Colon (tissue), 2 donors: Measurements from ENCODE around the gene SLC51B.
"Not testable (repeated sequence)": the region's sequence is repeated elsewhere in the genome, so short reads cannot be mapped to it uniquely, and the experiment has no call there.

Experiments used
- FAIRE-seq: peaks from 2 replicates; lab custom pipeline; 2012; peaks lifted over from hg19 to GRCh38; lab: Jason Lieb, UNC
- donor health status: control.
- donor health status: control.

The SLC51B gene

GRCh38 chr15:65044724-65045481, at the start of gene SLC51B:
TSS of gene SLC51B (plus strand) at chr15:65045387. CDS start at chr15:65050005, 4,618 bp downstream.
- no peak for FAIRE-seq

DNA sequence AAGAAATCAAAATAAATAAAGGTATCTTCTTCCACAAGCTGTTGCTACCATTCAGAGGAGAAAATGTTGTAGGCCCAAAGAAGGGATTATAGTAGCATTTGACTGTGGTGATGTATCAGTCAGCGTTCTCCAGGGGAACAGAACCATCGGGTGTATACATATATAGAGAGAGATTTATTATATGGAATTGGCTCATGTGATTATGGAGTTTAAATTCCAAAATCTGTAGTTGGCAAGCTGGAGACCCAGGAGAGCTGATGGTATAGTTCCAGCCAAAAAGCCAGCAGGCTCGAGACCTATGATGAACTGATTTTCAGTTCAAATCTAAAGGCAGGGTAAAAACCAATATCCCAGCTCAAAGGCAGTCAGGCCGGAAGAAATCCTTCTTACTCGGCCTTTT, 48.1 kb upstream of the SLC51B start:
- FAIRE-seq: no peak

DNA sequence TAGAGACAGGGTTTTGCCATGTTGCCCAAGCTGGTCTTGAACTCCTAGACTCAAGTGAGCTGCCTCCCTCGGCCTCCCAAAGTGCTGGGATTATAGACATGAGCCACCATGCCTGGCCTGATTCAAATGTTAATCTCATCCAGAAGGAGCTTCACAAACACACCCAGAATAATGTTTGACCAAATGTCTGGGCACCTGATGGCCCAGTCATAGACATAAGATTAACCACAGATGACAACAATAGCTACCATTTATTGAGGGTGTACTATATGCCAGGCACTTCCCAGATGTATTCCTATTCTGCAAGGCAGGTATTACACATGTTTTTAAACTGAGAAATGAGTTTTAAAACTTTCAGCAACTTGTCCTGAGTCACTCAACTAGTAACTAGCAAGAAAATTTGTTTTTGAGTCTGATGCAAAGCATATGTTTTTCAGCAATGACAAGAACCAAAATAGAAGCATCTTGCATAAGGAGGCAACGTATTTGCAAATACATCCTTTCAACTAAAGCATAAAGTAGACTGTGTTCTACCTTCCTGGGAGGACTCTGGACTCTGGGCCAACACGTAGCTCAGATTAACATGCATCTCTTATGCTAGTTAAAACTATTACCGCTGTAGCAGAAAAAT, 47.3 kb upstream of the SLC51B start:
- no peak for FAIRE-seq

DNA sequence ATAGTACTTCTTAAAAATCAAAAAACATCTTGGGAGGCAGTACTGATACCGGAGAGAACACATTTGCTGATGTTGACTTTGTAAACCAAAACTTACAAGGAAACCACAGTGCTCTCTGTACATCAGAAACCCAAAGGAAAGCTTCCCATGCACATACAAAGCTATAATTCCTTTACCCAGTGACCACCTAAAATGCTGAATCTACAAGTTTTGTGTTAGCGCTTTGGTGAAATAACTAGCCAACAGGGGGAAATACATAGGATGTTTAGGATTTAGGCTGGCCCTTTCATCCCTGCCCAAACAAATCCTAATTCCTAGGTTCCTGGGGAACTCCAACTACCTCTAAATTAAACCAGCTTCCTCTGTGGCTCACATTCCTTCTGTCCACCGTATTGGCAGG, 40.2 kb upstream of the SLC51B start:
- FAIRE-seq: no peak

DNA sequence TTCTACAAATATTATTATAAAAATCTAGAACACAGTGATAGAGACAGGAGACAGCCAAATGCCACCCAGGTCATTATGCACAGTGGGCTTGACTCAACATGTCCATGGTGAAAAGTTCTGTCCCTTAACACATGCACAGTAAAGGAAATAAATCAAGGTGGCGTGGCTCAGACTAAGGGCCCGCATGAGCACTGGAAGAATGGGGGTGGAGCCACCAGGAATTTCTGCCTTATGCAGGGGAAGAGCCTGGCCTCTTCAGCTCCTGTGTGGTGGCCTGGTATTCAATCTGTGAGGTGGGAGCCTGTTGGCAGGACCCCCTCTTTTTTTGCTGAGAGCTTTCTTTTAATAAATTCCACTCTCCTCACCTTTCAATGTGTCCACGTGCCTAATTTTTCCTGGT, 38.3 kb upstream of the SLC51B start:
- FAIRE-seq: no peak

- no peak for FAIRE-seq
These were observed 36.2 kb upstream of the SLC51B start for GRCh38 chr15:65008983-65009382.

DNA sequence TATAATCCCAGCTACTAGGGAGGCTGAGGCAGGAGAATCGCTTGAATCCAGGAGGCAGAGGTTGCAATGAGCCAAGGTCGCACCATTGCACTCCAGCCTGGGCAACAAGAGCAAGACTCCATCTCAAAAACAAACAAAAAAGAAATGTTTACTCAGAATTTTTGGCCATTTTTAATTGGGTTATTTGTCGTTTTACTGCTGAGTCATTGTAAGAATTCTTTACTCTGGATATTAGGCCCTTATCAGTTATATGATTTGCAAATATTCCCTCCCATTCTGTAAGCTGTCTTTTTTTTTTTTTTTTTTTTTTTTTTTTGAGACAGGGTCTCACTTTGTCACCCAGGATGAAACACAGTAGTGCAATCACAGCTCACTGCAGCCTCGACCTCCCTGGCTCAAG, 34.0 kb upstream of the SLC51B start:
- not testable (repeated sequence) for FAIRE-seq

- FAIRE-seq: no peak
These were observed 24.8 kb upstream of the SLC51B start for GRCh38 chr15:65020419-65020818.

DNA sequence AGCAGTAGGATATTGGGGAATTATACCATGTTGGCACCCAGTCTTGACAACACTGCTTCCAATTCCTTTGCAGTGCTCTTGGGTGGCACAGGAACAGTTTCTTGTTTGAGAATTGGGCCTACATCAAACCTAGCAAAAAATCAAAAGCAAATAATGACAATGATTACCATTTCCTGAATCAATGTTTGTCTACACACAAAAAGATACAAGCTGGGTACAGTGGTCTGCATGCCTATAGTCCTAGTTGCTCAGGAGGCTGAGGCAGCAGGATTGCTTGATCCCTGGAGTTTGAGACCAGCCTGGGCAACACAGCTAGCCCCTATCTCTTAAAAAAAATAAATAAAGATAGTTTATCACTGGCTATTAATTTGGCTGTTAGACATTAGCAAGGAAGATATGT, 23.7 kb upstream of the SLC51B start:
- FAIRE-seq: no peak

DNA sequence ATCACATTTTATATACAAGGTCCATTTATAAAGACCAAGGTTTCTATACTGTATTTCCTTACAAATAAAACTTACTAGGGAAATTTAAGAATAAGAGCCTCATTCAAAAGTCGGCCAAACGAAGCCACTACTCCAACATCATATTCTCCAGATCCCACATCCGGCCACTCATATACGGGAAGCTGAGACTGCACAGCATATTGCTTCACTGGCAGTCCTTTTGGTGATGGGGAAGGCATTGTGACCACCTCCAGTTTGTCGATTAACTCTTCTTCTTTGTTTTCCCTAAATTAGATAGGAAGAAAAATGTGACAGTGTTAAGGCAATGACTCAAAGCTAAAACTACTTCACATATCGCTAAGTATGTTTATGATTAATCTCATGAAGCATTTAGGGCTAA, 18.4 kb upstream of the SLC51B start:
- no peak for FAIRE-seq

GRCh38 chr15:65027593-65027992, 17.6 kb upstream of the SLC51B start:
- FAIRE-seq: no peak

- no peak for FAIRE-seq
These were observed 16.8 kb upstream of the SLC51B start for GRCh38 chr15:65028338-65028737.

- no peak for FAIRE-seq
These were observed 16.1 kb upstream of the SLC51B start, which contains the start of gene MTFMT for GRCh38 chr15:65028921-65029735. TSS of gene MTFMT (minus strand) at chr15:65029639. CDS start at chr15:65029613, 26 bp downstream.

DNA sequence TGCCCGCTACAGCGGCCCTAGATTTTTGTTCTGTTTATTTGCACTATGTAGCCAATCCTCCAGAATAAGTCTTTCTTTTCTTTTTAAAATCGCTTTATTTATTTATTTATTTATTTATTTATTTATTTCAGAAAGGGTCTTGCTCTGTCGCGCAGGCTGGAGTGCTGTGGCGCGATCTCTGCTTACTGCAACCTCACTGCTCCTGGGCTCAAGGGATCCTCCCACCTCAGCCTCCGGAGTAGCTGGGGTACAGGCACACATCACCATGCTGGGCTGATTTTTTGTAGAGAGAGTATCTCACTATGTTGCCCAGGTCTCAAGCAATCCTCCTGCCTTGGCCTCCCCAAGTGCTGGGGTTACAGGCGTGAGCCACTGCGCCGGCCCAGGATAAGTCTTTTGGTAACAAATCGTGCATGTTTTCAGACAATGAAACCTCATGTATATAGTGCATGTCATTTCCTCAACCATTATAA, 15.4 kb upstream of the SLC51B start:
- FAIRE-seq: no peak

DNA sequence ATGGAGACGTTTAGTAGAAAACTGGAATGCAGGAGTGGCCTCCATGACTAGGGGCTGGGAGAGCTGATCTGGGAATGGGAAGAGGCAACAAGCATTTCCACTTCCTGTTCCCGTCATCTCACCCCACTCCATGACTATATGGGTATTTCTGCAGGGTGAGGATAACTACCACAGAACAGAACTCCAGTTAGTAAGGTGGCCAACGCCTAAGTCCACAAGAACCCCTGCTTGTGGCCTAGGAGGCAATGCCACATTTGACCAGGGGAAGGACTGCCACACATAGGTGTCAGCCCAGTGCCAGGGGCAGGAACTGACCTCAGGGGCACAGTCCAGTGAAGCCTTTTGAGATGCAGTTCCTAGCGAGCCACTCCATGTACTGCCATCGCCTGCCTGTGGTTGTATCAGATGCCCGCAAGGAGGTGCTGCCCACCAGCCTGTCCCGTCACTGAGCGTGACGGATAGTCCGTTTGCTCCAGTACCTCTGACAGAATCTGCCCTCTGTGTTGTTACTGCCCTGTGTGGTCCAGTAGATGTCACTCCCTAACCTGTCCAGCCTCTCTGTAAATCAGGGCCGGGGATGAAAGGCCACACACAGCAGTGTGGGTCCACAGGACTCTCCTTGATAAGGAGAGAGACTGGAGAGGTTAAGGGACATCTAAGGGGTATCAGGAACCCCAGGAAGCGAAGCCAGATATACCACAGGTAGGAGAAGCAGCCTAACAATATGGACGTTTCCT, 12.2 kb upstream of the SLC51B start:
- FAIRE-seq: no peak

- no peak for FAIRE-seq
These were observed 11.4 kb upstream of the SLC51B start for GRCh38 chr15:65033659-65034269.

DNA sequence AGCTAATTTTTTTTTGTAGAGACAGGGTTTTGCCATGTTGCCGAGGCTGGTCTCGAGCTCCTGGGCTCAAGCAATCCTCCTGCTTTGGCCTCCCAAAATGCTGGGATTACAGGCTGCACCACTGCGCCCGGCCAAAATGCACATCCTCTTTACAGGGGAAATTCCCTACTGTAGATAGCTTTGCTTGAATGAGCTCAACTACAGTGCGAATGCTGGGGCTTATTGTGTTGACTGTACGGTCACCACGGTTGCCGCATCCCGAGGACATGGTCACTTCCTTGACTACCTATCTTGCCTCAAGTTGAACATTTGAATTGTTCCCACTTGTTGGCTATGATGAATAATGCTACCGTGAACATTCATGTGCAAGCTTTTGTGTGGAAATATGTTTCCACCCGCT, 10.5 kb upstream of the SLC51B start:
- no peak for FAIRE-seq

- FAIRE-seq: no peak
These were observed 7.9 kb upstream of the SLC51B start for GRCh38 chr15:65037309-65037708.

DNA sequence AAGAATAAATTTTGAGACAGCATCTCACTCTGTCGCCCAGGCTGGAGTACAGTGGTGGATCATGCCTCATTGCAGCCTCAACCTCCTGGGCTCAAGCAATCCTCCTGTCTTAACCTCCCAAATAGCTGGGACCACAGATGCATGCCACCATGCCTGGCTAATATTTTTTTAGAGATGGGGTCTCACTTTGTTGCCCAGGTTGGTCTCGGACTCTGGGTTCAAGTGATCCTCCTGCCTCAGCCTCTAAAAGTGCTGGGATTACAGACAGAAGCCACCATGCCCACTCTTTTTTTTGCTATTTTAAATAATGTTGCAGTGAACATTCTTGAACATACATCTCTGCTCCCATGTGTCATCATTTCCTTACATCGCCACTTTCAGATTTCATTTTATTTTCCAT, 6.8 kb upstream of the SLC51B start:
- no peak for FAIRE-seq

DNA sequence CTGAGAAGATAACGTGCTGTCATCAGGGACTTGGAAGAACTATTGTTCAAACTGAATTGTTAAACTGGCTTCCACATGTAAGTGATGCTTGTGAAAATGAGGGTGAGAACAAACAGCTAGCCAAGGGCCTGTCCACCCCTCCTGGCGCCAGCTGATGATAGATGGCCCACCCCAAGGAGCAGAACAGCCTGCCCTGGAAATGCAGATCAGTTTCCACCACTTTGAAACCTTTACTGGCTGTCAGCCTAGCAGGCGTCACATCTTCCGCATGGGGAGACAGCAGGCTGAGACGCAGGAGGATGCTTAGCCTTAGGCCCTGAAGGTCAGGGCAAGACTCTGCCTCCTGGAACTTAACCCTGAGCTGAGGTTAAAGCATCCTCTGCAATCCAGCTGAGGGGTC, 6.4 kb upstream of the SLC51B start:
- no peak for FAIRE-seq

DNA sequence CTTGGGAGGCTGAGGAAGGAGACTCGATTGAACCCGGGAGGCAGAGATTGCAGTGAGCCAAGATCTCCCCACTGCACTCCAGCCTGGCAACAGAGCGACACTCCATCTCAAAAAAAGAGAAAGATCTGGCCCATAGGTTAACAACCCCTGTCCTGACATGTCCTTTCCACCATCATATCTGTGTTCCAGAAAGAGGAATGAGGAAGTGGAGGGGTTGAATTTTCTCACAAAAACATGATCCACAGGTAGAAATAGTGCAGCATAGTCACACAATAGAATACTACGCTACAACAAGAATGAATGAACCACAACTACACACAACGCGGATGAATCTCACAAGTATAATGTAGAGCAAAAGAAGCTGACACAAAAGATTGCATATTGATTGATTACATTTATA, 4.7 kb upstream of the SLC51B start:
- FAIRE-seq: no peak

DNA sequence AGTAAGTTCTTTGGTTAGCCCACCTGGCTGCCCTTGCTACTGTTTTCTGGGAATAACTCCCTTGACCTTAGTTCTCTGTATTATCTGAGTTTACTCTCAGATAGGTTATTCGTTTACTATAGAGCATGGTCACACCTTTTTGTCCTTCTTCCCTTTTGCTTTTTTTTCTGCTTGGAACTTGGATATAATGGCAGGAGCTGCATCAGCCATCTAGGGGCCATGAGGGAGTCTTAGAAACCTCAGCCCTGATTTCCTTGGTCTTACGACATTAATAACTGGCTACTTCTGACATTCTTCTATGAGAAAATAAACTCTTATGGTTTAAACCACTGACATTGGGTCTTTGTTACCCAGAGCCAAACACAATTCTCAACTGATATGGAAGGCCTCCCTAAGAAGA, 3.4 kb upstream of the SLC51B start:
- no peak for FAIRE-seq
